HG02588 (cell line): ENCODE data around the gene SPACA6.

ENCODE experiments used
- ATAC-seq: cut with Tn5 transposase; IDR thresholded peaks from one replicate; pipeline ENCODE4 v1.9.1; 2021; ENCODE audit warnings: mild to moderate bottlenecking, moderate library complexity; ENCODE audit not compliant: unreplicated experiment

The SPACA6 gene

DNA sequence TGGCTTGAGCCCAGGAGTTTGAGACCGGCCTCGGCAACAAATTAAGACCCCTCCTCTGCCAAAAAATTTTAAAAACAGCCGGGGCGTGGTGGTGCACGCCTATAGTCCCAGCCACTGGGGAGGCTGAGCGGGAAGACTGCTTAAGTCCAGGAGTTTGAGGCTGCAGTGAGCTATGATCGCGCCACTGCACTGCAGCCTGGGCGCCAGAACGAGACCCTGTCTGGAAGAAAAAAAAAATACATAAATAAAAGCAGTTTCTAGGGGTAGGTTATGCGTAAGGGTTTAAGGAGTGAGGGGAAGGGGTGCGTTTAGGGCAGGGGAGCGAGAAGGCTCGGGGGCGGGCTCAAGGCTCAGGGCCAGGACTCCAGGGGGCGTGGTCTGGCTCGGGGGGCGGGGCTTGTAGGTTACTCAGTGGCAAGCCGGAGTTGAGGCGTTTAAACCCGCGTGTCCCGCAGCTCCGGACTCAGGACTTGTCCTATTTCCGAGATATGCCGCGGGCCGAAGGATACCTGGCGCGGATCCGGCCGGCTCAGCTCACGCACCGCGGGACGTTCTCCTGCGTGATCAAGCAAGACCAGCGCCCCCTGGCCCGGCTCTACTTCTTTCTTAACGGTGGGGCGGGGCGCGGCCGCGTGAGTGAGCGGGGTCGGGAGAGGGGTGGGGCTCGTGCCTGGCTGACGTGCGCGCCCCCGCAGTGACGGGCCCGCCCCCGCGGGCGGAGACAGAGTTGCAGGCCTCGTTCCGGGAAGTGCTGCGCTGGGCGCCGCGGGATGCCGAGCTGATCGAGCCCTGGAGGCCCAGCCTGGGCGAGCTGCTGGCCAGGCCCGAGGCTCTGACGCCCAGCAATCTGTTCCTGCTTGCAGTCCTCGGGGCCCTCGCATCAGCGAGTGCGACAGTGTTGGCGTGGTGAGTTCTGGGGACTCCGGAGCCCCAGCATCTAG lies 10.7 kb downstream of the SPACA6 start:
- peak; percentile 80 for ATAC-seq

DNA sequence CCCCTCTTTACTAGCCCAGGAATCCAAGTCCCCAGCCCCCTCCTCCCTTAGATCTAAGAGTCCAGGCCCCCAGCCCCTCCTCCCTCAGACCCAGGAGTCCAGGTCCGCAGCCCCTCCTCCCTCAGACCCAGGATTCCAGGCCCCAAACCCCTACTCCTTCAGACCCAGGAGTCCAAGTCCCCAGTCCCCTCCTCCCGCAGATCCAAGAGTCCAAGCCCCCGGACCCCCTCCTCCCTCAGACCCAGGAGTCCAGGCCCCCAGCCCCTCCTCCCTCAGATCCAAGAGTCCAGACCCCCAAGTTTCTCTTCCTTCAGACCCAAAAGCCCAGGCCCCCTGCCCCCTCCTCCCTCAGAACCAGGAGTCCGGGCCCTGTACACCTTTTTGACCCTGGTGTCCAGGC lies 11.5 kb downstream of the SPACA6 start:
- no peak for ATAC-seq

GRCh38 chr19:51706296-51706695 lies 13.2 kb downstream of the SPACA6 start:
- ATAC-seq = no peak

GRCh38 chr19:51706885-51707284 lies 13.8 kb downstream of the SPACA6 start:
- ATAC-seq = no peak

GRCh38 chr19:51708811-51709210 lies 15.7 kb downstream of the SPACA6 start:
- ATAC-seq = no peak

GRCh38 chr19:51709575-51709974 lies 16.4 kb downstream of the SPACA6 start:
- no peak for ATAC-seq

DNA sequence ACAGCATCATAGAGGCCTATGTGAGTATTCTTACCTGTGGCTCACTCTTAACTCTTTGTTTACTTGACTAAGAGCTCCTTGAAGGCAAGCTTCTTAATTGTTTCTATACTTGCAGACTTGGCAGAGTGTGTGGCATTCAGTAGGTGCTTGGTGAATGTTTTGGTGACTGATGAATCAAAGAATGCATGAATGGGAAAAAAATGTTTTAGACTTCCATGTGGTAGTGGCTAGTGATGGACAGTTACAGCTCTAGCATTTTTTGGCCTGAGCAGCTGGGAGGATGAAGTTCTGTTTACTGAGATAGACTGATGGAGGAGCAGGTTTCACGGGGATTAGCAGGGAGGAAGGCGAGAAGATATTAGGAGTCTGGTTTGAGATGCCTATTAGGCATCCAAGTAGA lies 17.0 kb downstream of the SPACA6 start:
- ATAC-seq = no peak

- no peak for ATAC-seq
These were observed 18.6 kb downstream of the SPACA6 start for GRCh38 chr19:51711702-51712101.

DNA sequence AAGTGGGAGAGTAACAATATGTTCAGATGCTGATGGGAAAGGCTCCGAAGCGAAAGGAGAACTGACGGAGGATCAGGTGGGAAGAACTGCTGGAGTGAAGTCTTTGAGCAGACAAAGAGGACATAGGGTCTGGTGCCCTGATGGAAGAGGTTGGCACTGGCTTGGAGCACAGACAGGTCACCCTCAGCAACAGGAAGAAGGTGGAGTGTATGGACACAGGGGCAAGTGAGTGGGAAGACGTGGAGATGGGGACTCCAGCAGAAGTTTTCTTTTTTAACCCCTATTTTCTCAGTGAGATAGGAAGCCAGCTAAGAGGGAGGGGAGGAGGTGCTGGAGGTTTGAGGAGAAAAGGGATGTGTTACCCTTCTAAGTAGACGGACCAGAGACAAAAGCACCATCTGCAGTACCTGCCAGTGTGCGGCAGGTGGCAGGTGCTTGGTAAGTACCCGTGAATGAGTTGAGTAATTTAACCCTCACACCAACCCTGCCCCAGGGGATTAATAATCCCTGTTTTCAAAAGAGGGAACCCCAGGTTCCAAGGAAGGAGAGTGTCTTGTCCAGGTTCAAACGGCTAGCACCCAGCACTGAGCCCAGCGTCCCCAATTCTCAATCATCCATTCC lies 19.4 kb downstream of the SPACA6 start:
- ATAC-seq = no peak

GRCh38 chr19:51713319-51714285 lies 20.5 kb downstream of the SPACA6 start:
- ATAC-seq = no peak

GRCh38 chr19:51714848-51715247 lies 21.7 kb downstream of the SPACA6 start:
- ATAC-seq = no peak

DNA sequence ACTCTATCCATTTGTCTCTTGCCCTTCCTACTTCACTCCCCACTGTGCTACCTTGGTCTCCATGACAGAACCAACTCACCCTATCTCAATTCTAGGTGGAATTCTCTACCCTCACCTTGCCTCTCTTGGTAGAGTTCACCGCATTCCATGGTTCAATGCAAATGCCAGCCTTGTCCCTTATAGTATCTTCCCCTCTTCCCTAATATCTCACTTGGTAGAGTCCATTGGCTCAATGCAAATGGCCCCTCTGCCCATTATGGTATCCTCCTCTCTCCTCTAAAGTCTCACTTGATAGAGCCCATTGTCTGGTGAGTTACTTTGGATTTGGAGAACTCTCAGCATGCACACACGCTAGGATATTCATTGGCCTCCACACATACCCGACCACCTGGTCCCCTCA lies 22.7 kb downstream of the SPACA6 start:
- no peak for ATAC-seq

GRCh38 chr19:51716925-51717324 lies 23.8 kb downstream of the SPACA6 start:
- ATAC-seq = no peak

DNA sequence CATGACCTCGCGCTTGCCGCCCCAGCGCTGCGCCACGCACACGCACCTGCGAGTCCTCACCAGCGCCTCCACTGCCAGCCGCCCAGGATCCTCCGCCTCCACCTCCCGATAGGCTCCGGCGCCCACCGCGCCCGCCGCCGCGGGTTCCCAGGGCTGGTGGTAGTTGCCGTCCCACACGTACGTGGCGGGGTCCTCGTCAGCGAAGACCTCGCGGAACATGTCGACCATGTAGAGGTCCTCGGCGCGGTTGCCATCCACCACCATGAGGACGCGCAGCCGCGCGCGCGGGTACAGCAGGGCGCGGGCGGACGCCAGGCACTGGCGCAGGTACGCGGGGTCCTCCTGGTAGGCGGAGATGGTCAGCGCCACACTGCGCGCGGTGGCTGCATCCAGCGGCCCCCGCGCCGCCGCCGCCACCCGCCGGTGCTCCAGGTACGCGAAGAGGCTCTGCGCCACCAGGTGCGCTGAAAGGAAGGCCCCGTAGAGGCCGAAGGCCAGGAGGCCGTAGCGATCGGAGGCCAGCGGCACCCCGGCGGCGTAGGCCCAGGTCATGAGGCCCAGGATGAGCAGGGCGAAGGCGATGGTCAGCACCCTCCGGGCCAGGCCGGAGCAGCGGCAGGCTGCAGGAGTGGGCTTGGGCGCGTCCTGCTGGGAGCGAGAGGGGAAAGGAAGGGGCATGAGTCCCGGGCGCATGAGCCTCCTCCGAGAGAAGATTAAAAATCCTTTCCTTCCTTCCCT lies 26.3 kb downstream of the SPACA6 start:
- no peak for ATAC-seq

DNA sequence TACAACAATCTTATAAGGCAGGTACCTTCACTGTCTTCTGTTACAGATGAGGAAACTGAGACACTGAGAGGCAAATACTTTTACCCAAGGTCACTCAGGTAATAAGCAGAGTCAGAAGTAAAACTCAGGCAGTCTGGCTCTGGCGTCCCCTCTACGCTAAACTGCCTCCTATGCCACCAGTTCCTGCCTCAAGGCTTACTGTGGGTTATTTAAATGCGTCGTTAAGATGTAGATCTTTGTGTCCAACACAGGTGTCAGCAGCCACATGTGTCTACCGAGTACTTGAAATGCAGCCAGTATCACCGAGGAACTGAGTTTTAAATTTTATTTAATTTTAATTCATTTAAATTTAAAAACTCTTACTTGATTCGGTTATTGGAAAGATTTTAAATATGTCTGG lies 28.8 kb downstream of the SPACA6 start:
- no peak for ATAC-seq

DNA sequence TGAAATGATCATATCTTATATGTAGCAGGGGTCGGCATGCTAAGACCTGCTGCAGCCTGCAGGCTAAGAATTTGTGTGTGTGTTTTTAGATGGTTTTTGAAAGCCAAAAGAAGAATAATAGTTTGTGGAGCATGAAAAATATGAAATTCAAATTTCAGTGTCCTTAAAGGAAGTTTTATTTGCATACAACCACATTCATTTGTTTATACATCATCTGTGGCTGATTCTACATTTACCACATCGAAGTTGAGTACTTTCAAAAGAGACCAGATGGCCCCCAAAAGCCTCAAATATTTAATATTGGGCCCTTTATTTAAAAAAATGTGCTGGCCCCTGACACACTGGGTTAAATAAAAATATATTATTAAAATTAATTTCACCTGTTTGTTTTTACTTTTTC lies 29.4 kb downstream of the SPACA6 start:
- ATAC-seq = no peak

DNA sequence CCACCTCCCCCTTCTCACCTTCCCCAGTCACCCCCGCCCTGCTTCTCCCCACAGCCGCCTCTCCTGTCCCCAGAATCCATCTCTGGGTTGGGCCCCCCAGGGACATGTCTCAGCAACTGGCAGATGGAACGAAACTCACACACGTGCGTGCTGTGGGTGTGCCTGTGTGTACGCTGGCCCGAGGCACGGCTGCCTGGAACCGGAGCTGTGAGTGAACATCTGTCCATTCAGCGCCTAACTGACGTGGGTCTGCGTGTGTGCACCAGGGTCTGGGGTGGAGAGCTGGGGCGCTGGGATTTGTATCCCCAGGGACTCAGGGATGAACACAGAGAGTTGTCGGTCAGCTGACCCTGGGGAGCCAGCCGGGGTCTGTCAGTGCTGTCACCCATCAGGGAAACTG lies 31.4 kb downstream of the SPACA6 start:
- no peak for ATAC-seq

DNA sequence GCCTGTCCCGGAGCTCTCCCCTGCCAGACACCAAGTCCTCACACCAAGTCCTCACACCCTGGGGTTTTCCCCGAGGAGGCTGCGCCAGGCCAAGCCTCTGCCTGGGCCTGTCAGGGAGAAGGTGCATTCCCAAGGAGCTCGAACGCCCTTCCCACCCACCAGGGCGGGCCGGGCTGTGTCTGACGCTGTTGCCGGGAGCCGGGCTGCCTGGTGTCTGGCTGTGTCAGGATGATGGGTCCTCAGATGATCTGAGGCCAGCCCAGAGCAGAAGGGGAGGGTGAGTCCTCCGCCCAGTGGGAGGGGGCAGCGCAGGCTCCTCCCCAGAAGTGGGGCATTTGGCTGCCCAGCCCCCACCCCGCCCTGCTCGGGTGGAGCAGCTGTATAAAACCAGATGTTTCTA lies 32.9 kb downstream of the SPACA6 start:
- no peak for ATAC-seq

- ATAC-seq = no peak
These were observed 34.3 kb downstream of the SPACA6 start for GRCh38 chr19:51727349-51727880.

DNA sequence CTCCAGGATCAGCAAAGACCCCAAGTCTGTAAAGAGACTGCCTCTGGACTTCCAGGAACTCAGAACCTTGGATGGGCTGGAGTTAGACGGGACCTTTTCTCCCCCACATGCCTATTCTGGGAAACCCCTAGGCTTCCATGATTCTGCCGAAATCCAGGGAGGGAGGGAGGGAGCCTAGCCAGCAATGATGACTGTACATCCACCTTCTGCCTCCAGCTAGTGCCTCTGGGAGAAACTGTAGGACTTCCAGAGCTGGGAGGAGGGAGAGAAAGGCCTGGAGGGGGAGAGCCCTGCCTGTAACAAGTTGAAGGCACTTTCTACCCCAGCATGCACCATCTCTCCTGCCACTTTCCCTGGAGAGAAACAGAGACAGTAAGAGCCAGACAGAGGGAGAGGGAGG lies 36.7 kb downstream of the SPACA6 start:
- ATAC-seq = no peak
